Tongue (tissue), 2 donors: ENCODE results near the gene SH2D7. TPM values are rescaled to one million over a fixed set of nuclear protein-coding genes. Genes with fewer than 3 reads are reported as not detected.

Experiments used
- DNase-seq: peaks from one replicate; pipeline ENCODE4 v3.0.0-alpha.2; 2015
- total RNA-seq: library from RNA; depleted of rRNA; stranded (reverse); fragments of >200 nt; gene quantifications from one replicate; pipeline ENCODE4 v1.2.3, GENCODE V29; 2014

The SH2D7 gene
- not detected for total RNA-seq

GRCh38 chr15:78092261-78093041, at the start of gene SH2D7:
SH2D7 (plus strand) TSS chr15:78092561; CDS start chr15:78092585, 24 bp downstream.
- DNase-seq, result no peak

GRCh38 chr15:78044407-78045155, 47.8 kb upstream of the SH2D7 start:
- peak; percentile 65 for DNase-seq

GRCh38 chr15:78045189-78045588, 47.2 kb upstream of the SH2D7 start:
- no peak for DNase-seq

GRCh38 chr15:78046796-78047341, 45.5 kb upstream of the SH2D7 start:
- DNase-seq, result no peak

- peak; percentile 84 for DNase-seq
Measured at GRCh38 chr15:78047761-78048627, 44.4 kb upstream of the SH2D7 start.

- DNase-seq, result no peak
Measured at GRCh38 chr15:78048628-78048920, 43.8 kb upstream of the SH2D7 start.

GRCh38 chr15:78049691-78050440, 42.5 kb upstream of the SH2D7 start:
- DNase-seq, result no peak

- DNase-seq, result no peak
Measured at GRCh38 chr15:78050441-78050809, 41.9 kb upstream of the SH2D7 start.

- DNase-seq, result no peak
Measured at GRCh38 chr15:78050826-78051225, 41.5 kb upstream of the SH2D7 start.

- DNase-seq, result no peak
Measured at GRCh38 chr15:78051596-78051995, 40.8 kb upstream of the SH2D7 start.

- peak; percentile 61 for DNase-seq
Measured at GRCh38 chr15:78052001-78052401, 40.4 kb upstream of the SH2D7 start.

GRCh38 chr15:78052545-78052944, 39.8 kb upstream of the SH2D7 start:
- no peak for DNase-seq

GRCh38 chr15:78054518-78054917, 37.8 kb upstream of the SH2D7 start:
- no peak for DNase-seq

GRCh38 chr15:78054966-78055365, 37.4 kb upstream of the SH2D7 start:
- DNase-seq, result no peak

GRCh38 chr15:78055919-78056713, 36.2 kb upstream of the SH2D7 start:
- DNase-seq, result no peak

GRCh38 chr15:78056714-78057269, 35.6 kb upstream of the SH2D7 start:
- DNase-seq, result peak; percentile 87

- DNase-seq, result no peak
Measured at GRCh38 chr15:78057803-78058202, 34.6 kb upstream of the SH2D7 start.

GRCh38 chr15:78058401-78058935, 33.9 kb upstream of the SH2D7 start:
- DNase-seq, result no peak

- peak; percentile 89 for DNase-seq
Measured at GRCh38 chr15:78059110-78059839, 33.1 kb upstream of the SH2D7 start.

GRCh38 chr15:78060232-78060631, 32.1 kb upstream of the SH2D7 start:
- DNase-seq, result no peak
